ENCODE measurements around the gene PDLIM4.

- TF ChIP-seq CTCF (IDR thresholded peaks at IDR 0.05) (no peak), POLR2A (IDR thresholded peaks at IDR 0.05) (no peak)
These were observed 3.4 kb downstream of the PDLIM4 start for GRCh38 chr5:132260714-132261551.

Measured in testis (tissue), 2 donors.